SH-SY5Y (cell line): Measurements from ENCODE around the gene TSPAN5.

Source experiments
- GATA2 ChIP-seq: IDR thresholded peaks from 2 replicates; pipeline ENCODE4 v1.6.1; 2011; ENCODE audit warnings: mild to moderate bottlenecking, low read depth, low read length
- GATA3 ChIP-seq: IDR thresholded peaks from 2 replicates; pipeline ENCODE4 v1.6.1; 2011; ENCODE audit warnings: low read depth, mild to moderate bottlenecking, low read length, moderate library complexity

TSPAN5 gene

GRCh38 chr4:98639523-98639922 is 18.9 kb downstream of the TSPAN5 start:
- TF ChIP-seq GATA2 (no peak), GATA3 (no peak)

GRCh38 chr4:98639108-98639507 is 19.3 kb downstream of the TSPAN5 start:
- no peak for TF ChIP-seq GATA2

GRCh38 chr4:98638661-98639060 is 19.8 kb downstream of the TSPAN5 start:
- TF ChIP-seq GATA2 (no peak), GATA3 (no peak)

- TF ChIP-seq GATA2 (no peak), GATA3 (no peak)
These were observed 24.4 kb downstream of the TSPAN5 start for GRCh38 chr4:98634061-98634460.

GRCh38 chr4:98633159-98633558 is 25.3 kb downstream of the TSPAN5 start:
- TF ChIP-seq GATA3 (no peak), GATA2 (no peak)

- TF ChIP-seq GATA3 = no peak
- TF ChIP-seq GATA2 = no peak
These were observed 26.2 kb downstream of the TSPAN5 start for GRCh38 chr4:98632258-98632657.

GRCh38 chr4:98631506-98631905 is 26.9 kb downstream of the TSPAN5 start:
- TF ChIP-seq GATA2 (no peak), GATA3 (no peak)

- TF ChIP-seq GATA2 (no peak), GATA3 (no peak)
These were observed 27.5 kb downstream of the TSPAN5 start for GRCh38 chr4:98630737-98631454.

GRCh38 chr4:98627531-98628257 is 30.7 kb downstream of the TSPAN5 start:
- TF ChIP-seq GATA3 (no peak), GATA2 (no peak)

GRCh38 chr4:98626350-98626749 is 32.1 kb downstream of the TSPAN5 start:
- TF ChIP-seq GATA3 (no peak), GATA2 (no peak)

GRCh38 chr4:98625920-98626319 is 32.5 kb downstream of the TSPAN5 start:
- no peak for TF ChIP-seq GATA2
- no peak for TF ChIP-seq GATA3

GRCh38 chr4:98625399-98625798 is 33.0 kb downstream of the TSPAN5 start:
- TF ChIP-seq GATA3 (no peak), GATA2 (no peak)

GRCh38 chr4:98624642-98625041 is 33.8 kb downstream of the TSPAN5 start:
- no peak for TF ChIP-seq GATA2

- TF ChIP-seq GATA3 (no peak), GATA2 (no peak)
These were observed 34.3 kb downstream of the TSPAN5 start for GRCh38 chr4:98624144-98624543.

GRCh38 chr4:98623126-98623802 is 35.1 kb downstream of the TSPAN5 start:
- no peak for TF ChIP-seq GATA3
- no peak for TF ChIP-seq GATA2

- TF ChIP-seq GATA3 (no peak), GATA2 (no peak)
These were observed 38.2 kb downstream of the TSPAN5 start for GRCh38 chr4:98620087-98620784.
